ENCODE results near the gene FAM50A.

DNA sequence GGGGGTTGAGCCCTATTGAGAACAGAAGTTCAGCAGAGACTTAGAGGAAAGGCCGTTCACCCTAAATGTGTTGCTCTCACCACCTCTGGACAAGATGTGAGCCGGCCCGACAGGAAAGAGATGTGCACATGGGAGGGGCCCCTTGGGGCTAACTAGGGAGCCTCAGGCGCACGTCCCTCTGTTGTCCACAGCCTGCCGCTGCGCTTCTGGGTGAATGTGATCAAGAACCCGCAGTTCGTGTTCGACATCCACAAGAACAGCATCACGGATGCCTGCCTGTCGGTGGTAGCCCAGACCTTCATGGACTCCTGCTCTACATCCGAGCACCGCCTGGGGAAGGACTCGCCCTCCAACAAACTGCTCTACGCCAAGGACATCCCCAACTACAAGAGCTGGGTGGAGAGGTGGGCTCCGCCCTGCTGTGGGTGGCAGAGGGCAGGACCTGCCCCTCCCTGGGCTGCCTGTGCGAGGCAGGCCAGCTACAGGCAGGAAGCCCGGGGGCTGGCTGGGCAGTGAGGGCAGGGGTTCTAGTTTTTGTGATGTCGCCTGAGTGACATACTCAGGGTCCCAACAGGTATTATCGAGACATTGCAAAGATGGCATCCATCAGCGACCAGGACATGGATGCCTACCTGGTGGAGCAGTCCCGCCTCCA lies 27.1 kb downstream of the FAM50A start:
- TF ChIP-seq USF2 (IDR thresholded peaks at IDR 0.05; ENCODE audit: borderline replicate concordance, low read depth, low read length) (no peak), TAF1 (IDR thresholded peaks at IDR 0.05; ENCODE audit: borderline replicate concordance, low read depth, low read length) (no peak), RXRA (IDR thresholded peaks at IDR 0.05; ENCODE audit: borderline replicate concordance, low read depth) (no peak), MAX (IDR thresholded peaks at IDR 0.05; ENCODE audit: low read depth) (no peak), JUND (IDR thresholded peaks at IDR 0.05) (no peak), ZBTB33 (IDR thresholded peaks at IDR 0.05; ENCODE audit: borderline replicate concordance, low read depth) (no peak), MXI1 (IDR thresholded peaks at IDR 0.05; ENCODE audit: low read depth, low read length) (no peak), RCOR1 (IDR thresholded peaks at IDR 0.05; ENCODE audit: low read length) (no peak), REST (IDR thresholded peaks at IDR 0.05; ENCODE audit: low read depth, low read length) (no peak), SIN3A (IDR thresholded peaks at IDR 0.05; ENCODE audit: borderline replicate concordance, low read depth, low read length) (no peak)
- TF ChIP-seq, protein P1, sequence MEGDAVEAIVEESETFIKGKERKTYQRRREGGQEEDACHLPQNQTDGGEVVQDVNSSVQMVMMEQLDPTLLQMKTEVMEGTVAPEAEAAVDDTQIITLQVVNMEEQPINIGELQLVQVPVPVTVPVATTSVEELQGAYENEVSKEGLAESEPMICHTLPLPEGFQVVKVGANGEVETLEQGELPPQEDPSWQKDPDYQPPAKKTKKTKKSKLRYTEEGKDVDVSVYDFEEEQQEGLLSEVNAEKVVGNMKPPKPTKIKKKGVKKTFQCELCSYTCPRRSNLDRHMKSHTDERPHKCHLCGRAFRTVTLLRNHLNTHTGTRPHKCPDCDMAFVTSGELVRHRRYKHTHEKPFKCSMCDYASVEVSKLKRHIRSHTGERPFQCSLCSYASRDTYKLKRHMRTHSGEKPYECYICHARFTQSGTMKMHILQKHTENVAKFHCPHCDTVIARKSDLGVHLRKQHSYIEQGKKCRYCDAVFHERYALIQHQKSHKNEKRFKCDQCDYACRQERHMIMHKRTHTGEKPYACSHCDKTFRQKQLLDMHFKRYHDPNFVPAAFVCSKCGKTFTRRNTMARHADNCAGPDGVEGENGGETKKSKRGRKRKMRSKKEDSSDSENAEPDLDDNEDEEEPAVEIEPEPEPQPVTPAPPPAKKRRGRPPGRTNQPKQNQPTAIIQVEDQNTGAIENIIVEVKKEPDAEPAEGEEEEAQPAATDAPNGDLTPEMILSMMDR (IDR thresholded peaks at IDR 0.05) = no peak
- TF ChIP-seq, protein P2, sequence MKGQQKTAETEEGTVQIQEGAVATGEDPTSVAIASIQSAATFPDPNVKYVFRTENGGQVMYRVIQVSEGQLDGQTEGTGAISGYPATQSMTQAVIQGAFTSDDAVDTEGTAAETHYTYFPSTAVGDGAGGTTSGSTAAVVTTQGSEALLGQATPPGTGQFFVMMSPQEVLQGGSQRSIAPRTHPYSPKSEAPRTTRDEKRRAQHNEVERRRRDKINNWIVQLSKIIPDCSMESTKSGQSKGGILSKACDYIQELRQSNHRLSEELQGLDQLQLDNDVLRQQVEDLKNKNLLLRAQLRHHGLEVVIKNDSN (IDR thresholded peaks at IDR 0.05; ENCODE audit: borderline replicate concordance, low read depth) = no peak
